Measurements from ENCODE around the gene NUDT22.

Gene NUDT22

GRCh38 chr11:64216879-64217278 is 9.2 kb upstream of the NUDT22 start:
- H3K27ac ChIP-seq = peak overlapping the region; percentile 80

GRCh38 chr11:64218628-64219353 is 7.3 kb upstream of the NUDT22 start:
- H3K27ac ChIP-seq = peak overlapping the region; percentile 80

More at GRCh38 chr11:64216879-64217278, 9.2 kb upstream of the NUDT22 start:
- peak; percentile 38 for TF ChIP-seq CTCF (conservative IDR thresholded peaks at IDR 0.05)

GRCh38 chr11:64219354-64219684 is 6.8 kb upstream of the NUDT22 start:
- peak overlapping the region; percentile 80 for H3K27ac ChIP-seq
- no peak for TF ChIP-seq CTCF (conservative IDR thresholded peaks at IDR 0.05)

More at GRCh38 chr11:64218628-64219353, 7.3 kb upstream of the NUDT22 start:
- peak; percentile 32; the same call in 1 of the 2 replicates for TF ChIP-seq CTCF (conservative IDR thresholded peaks at IDR 0.05)

DNA sequence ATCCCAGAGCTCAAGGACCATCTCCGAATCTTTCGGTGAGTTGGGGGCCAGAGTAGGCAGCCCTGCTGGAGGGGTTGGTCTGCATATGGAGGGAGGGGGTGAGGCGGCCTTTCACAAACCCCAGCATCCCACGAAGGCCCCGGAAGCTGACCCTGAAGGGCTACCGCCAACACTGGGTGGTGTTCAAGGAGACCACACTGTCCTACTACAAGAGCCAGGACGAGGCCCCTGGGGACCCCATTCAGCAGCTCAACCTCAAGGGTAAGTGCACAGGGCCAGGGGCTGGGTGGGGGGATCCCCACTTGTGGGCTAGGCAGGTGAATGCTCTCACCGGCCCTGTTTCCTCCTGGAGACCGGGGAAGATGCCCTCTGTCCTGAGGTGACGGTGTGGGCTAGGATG is 6.3 kb upstream of the NUDT22 start:
- TF ChIP-seq CTCF (conservative IDR thresholded peaks at IDR 0.05) = no peak
- peak overlapping the region; percentile 80 for H3K27ac ChIP-seq

DNA sequence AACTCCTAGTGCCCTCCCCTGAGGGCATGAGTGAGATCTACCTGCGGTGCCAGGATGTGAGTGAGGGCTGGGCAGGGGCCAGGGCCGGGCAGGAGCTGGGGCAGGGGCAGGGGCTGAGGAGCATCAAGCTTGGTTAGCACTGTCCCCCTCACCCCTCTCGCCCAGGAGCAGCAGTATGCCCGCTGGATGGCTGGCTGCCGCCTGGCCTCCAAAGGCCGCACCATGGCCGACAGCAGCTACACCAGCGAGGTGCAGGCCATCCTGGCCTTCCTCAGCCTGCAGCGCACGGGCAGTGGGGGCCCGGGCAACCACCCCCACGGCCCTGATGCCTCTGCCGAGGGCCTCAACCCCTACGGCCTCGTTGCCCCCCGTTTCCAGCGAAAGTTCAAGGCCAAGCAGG is 5.8 kb upstream of the NUDT22 start:
- H3K27ac ChIP-seq = peak overlapping the region; percentile 80

GRCh38 chr11:64220798-64221197 is 5.3 kb upstream of the NUDT22 start:
- no peak for TF ChIP-seq CTCF (conservative IDR thresholded peaks at IDR 0.05)
- H3K27ac ChIP-seq = peak overlapping the region; percentile 80

More for the DNA sequence above, 5.8 kb upstream of the NUDT22 start:
- TF ChIP-seq CTCF (conservative IDR thresholded peaks at IDR 0.05) = no peak

- TF ChIP-seq CTCF (conservative IDR thresholded peaks at IDR 0.05) = no peak
- peak overlapping the region; percentile 94 for H3K27ac ChIP-seq
Observed at GRCh38 chr11:64222651-64223000, 3.4 kb upstream of the NUDT22 start.

Measured in VCaP (cell line).